ENCODE measurements around the gene MYBPC1.

DNA sequence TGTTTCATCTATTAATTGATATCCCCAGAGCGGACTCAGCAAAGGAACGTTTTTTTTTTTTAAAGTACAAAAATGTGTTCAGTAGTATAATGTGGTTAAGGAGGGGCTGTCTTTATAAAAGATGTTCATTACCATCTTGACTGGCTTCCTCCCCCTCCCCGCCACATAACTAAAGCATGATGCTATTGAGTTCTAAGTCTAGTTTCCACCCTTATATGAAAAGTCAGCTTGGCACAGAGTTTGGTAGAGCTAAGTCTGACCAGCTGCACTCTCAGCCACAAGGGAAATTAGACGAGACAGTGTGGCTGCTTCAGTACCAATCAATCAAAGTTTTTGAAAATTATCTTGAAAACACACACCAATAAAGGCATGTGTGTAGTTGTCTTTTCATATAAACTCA lies 1.9 kb upstream of the MYBPC1 start:
- TF ChIP-seq, protein P1, sequence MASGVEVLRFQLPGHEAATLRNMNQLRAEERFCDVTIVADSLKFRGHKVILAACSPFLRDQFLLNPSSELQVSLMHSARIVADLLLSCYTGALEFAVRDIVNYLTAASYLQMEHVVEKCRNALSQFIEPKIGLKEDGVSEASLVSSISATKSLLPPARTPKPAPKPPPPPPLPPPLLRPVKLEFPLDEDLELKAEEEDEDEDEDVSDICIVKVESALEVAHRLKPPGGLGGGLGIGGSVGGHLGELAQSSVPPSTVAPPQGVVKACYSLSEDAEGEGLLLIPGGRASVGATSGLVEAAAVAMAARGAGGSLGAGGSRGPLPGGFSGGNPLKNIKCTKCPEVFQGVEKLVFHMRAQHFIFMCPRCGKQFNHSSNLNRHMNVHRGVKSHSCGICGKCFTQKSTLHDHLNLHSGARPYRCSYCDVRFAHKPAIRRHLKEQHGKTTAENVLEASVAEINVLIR (CRISPR knock-in tag; IDR thresholded peaks at IDR 0.05): no peak
- TF ChIP-seq, protein P2, sequence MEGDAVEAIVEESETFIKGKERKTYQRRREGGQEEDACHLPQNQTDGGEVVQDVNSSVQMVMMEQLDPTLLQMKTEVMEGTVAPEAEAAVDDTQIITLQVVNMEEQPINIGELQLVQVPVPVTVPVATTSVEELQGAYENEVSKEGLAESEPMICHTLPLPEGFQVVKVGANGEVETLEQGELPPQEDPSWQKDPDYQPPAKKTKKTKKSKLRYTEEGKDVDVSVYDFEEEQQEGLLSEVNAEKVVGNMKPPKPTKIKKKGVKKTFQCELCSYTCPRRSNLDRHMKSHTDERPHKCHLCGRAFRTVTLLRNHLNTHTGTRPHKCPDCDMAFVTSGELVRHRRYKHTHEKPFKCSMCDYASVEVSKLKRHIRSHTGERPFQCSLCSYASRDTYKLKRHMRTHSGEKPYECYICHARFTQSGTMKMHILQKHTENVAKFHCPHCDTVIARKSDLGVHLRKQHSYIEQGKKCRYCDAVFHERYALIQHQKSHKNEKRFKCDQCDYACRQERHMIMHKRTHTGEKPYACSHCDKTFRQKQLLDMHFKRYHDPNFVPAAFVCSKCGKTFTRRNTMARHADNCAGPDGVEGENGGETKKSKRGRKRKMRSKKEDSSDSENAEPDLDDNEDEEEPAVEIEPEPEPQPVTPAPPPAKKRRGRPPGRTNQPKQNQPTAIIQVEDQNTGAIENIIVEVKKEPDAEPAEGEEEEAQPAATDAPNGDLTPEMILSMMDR (IDR thresholded peaks at IDR 0.05 in 2 of 3, conservative IDR thresholded peaks at IDR 0.05 in 1 of 3; ENCODE audit: insufficient read depth in 2 of 3, low read depth in 1 of 3, low read length in 3 of 3): no peak
- TF ChIP-seq STAT5B (CRISPR knock-in tag; IDR thresholded peaks at IDR 0.05): no peak
- no peak for TF ChIP-seq E2F3 (CRISPR knock-in tag; IDR thresholded peaks at IDR 0.05)
- no peak for TF ChIP-seq PHB2 (IDR thresholded peaks at IDR 0.05; ENCODE audit: low read depth)
- TF ChIP-seq, protein P3, sequence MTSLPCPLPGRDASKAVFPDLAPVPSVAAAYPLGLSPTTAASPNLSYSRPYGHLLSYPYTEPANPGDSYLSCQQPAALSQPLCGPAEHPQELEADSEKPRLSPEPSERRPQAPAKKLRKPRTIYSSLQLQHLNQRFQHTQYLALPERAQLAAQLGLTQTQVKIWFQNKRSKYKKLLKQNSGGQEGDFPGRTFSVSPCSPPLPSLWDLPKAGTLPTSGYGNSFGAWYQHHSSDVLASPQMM (CRISPR knock-in tag; IDR thresholded peaks at IDR 0.05): no peak
- TF ChIP-seq BHLHE40 (IDR thresholded peaks at IDR 0.05; ENCODE audit: low read length): no peak
- TF ChIP-seq ZNF778 (CRISPR knock-in tag; IDR thresholded peaks at IDR 0.05): no peak
- TF ChIP-seq, protein P4, sequence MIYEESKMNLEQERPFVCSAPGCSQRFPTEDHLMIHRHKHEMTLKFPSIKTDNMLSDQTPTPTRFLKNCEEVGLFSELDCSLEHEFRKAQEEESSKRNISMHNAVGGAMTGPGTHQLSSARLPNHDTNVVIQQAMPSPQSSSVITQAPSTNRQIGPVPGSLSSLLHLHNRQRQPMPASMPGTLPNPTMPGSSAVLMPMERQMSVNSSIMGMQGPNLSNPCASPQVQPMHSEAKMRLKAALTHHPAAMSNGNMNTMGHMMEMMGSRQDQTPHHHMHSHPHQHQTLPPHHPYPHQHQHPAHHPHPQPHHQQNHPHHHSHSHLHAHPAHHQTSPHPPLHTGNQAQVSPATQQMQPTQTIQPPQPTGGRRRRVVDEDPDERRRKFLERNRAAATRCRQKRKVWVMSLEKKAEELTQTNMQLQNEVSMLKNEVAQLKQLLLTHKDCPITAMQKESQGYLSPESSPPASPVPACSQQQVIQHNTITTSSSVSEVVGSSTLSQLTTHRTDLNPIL (CRISPR knock-in tag; IDR thresholded peaks at IDR 0.05): no peak
- TF ChIP-seq POLR2G (IDR thresholded peaks at IDR 0.05; ENCODE audit: low read depth, low read length): no peak
- TF ChIP-seq, protein P5, sequence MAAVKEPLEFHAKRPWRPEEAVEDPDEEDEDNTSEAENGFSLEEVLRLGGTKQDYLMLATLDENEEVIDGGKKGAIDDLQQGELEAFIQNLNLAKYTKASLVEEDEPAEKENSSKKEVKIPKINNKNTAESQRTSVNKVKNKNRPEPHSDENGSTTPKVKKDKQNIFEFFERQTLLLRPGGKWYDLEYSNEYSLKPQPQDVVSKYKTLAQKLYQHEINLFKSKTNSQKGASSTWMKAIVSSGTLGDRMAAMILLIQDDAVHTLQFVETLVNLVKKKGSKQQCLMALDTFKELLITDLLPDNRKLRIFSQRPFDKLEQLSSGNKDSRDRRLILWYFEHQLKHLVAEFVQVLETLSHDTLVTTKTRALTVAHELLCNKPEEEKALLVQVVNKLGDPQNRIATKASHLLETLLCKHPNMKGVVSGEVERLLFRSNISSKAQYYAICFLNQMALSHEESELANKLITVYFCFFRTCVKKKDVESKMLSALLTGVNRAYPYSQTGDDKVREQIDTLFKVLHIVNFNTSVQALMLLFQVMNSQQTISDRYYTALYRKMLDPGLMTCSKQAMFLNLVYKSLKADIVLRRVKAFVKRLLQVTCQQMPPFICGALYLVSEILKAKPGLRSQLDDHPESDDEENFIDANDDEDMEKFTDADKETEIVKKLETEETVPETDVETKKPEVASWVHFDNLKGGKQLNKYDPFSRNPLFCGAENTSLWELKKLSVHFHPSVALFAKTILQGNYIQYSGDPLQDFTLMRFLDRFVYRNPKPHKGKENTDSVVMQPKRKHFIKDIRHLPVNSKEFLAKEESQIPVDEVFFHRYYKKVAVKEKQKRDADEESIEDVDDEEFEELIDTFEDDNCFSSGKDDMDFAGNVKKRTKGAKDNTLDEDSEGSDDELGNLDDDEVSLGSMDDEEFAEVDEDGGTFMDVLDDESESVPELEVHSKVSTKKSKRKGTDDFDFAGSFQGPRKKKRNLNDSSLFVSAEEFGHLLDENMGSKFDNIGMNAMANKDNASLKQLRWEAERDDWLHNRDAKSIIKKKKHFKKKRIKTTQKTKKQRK (IDR thresholded peaks at IDR 0.05; ENCODE audit: borderline replicate concordance, low read depth, low read length): no peak
- TF ChIP-seq POLR2A (conservative IDR thresholded peaks at IDR 0.05): no peak

Measured in K562 (cell line).